ENCODE data around the gene EMX1. TPM values are rescaled to one million over a fixed set of nuclear protein-coding genes. Genes with fewer than 3 reads are reported as not detected.
A peak's percentile ranks its signal among the peaks of the same experiment; 100 is the strongest.

EMX1 gene
- total and polyA plus RNA-seq, 2 of the 13 experiments (the other 11 are each of a cell fraction or from before 2014, with no cell fraction given): 0.62 to 4.9 TPM

DNA sequence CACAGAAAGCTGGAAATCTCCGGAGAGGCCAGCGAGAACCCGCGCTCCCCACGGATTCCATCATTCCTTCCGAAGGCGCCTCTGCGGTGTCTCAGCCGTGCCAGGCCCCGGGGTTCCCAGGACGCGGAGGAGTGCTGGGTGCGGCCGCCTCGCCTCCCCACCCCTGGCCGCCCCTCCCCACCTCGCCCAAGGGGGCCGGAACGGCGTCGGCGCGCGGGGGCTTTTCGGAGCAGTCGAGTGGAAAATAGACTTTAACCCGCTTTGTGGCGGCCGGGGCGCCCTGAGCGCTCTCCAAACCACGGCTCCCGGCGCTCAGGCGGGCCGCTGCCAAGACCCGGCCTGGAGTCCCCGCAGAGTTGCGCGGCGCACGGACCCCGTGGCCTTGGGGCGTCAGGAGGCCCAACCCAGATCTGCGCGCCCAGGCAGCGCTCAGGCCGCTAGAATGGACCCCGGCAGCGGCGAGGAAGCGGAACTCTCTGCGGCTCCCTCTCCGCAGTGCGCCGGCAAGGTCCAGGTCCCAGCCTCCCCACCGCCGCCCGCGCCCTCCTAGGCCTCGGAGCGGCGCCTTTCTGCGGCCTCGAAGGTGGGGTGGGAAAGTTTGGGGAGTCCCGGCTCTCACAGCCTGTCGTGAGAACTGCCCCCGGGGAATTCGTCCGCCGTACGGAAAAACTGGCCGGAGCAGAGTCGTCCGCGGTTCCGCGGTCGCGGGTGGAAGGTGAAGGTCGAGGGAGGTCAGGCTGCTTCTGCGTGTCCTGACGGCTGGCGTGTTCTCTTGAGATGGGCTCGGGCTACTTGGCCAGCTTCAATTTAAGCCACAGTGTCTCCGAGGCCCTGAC is 1.2 kb upstream of the EMX1 start (continued):
- TF ChIP-seq, protein P1, sequence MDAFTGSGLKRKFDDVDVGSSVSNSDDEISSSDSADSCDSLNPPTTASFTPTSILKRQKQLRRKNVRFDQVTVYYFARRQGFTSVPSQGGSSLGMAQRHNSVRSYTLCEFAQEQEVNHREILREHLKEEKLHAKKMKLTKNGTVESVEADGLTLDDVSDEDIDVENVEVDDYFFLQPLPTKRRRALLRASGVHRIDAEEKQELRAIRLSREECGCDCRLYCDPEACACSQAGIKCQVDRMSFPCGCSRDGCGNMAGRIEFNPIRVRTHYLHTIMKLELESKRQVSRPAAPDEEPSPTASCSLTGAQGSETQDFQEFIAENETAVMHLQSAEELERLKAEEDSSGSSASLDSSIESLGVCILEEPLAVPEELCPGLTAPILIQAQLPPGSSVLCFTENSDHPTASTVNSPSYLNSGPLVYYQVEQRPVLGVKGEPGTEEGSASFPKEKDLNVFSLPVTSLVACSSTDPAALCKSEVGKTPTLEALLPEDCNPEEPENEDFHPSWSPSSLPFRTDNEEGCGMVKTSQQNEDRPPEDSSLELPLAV (CRISPR knock-in tag; conservative IDR thresholded peaks at IDR 0.05; ENCODE audit: low read depth): no peak
- TF ChIP-seq, protein P2, sequence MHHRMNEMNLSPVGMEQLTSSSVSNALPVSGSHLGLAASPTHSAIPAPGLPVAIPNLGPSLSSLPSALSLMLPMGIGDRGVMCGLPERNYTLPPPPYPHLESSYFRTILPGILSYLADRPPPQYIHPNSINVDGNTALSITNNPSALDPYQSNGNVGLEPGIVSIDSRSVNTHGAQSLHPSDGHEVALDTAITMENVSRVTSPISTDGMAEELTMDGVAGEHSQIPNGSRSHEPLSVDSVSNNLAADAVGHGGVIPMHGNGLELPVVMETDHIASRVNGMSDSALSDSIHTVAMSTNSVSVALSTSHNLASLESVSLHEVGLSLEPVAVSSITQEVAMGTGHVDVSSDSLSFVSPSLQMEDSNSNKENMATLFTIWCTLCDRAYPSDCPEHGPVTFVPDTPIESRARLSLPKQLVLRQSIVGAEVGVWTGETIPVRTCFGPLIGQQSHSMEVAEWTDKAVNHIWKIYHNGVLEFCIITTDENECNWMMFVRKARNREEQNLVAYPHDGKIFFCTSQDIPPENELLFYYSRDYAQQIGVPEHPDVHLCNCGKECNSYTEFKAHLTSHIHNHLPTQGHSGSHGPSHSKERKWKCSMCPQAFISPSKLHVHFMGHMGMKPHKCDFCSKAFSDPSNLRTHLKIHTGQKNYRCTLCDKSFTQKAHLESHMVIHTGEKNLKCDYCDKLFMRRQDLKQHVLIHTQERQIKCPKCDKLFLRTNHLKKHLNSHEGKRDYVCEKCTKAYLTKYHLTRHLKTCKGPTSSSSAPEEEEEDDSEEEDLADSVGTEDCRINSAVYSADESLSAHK (CRISPR knock-in tag; IDR thresholded peaks at IDR 0.05; ENCODE audit: borderline replicate concordance): no peak
- TF ChIP-seq, protein P3, sequence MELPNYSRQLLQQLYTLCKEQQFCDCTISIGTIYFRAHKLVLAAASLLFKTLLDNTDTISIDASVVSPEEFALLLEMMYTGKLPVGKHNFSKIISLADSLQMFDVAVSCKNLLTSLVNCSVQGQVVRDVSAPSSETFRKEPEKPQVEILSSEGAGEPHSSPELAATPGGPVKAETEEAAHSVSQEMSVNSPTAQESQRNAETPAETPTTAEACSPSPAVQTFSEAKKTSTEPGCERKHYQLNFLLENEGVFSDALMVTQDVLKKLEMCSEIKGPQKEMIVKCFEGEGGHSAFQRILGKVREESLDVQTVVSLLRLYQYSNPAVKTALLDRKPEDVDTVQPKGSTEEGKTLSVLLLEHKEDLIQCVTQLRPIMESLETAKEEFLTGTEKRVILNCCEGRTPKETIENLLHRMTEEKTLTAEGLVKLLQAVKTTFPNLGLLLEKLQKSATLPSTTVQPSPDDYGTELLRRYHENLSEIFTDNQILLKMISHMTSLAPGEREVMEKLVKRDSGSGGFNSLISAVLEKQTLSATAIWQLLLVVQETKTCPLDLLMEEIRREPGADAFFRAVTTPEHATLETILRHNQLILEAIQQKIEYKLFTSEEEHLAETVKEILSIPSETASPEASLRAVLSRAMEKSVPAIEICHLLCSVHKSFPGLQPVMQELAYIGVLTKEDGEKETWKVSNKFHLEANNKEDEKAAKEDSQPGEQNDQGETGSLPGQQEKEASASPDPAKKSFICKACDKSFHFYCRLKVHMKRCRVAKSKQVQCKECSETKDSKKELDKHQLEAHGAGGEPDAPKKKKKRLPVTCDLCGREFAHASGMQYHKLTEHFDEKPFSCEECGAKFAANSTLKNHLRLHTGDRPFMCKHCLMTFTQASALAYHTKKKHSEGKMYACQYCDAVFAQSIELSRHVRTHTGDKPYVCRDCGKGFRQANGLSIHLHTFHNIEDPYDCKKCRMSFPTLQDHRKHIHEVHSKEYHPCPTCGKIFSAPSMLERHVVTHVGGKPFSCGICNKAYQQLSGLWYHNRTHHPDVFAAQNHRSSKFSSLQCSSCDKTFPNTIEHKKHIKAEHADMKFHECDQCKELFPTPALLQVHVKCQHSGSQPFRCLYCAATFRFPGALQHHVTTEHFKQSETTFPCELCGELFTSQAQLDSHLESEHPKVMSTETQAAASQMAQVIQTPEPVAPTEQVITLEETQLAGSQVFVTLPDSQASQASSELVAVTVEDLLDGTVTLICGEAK (IDR thresholded peaks at IDR 0.05): no peak
- TF ChIP-seq, protein P3 (CRISPR knock-in tag; IDR thresholded peaks at IDR 0.05): peak; percentile 78
- TF ChIP-seq, protein P4, sequence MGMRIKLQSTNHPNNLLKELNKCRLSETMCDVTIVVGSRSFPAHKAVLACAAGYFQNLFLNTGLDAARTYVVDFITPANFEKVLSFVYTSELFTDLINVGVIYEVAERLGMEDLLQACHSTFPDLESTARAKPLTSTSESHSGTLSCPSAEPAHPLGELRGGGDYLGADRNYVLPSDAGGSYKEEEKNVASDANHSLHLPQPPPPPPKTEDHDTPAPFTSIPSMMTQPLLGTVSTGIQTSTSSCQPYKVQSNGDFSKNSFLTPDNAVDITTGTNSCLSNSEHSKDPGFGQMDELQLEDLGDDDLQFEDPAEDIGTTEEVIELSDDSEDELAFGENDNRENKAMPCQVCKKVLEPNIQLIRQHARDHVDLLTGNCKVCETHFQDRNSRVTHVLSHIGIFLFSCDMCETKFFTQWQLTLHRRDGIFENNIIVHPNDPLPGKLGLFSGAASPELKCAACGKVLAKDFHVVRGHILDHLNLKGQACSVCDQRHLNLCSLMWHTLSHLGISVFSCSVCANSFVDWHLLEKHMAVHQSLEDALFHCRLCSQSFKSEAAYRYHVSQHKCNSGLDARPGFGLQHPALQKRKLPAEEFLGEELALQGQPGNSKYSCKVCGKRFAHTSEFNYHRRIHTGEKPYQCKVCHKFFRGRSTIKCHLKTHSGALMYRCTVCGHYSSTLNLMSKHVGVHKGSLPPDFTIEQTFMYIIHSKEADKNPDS (CRISPR knock-in tag; IDR thresholded peaks at IDR 0.05): 0 out of 2 replicates have a peak, but pooled peaks have one; percentile 31
- TF ChIP-seq ZNF557 (CRISPR knock-in tag; IDR thresholded peaks at IDR 0.05): 0 out of 2 replicates have a peak, but pooled peaks have one; percentile 24
- no peak for TF ChIP-seq TBX3 (IDR thresholded peaks at IDR 0.05; ENCODE audit: borderline replicate concordance)
- 0 out of 2 replicates have a peak, but pooled peaks have one; percentile 49 for TF ChIP-seq ZNF160 (CRISPR knock-in tag; IDR thresholded peaks at IDR 0.05)

Data from HepG2 (cell line).